ENCODE results near the gene MUC21. TPM values are rescaled to one million over a fixed set of nuclear protein-coding genes. Genes with fewer than 3 reads are reported as not detected.
"Not testable (repeated sequence)": the region's sequence is repeated elsewhere in the genome, so short reads cannot be mapped to it uniquely, and the experiment has no call there.

MUC21 gene
- total and polyA plus RNA-seq, 2 donors (not counting 3 experiments of a cell fraction or from before 2014, with no cell fraction given), result not detected

GRCh38 chr6:30966154-30966553 lies 17.4 kb upstream of the MUC21 start:
- Histone ChIP-seq H4K20me1 (replicated peaks; ENCODE audit: control insufficient read depth, extremely low read depth, insufficient read depth, low read length) (no peaks in the 10 kb centered on the region), H3K27ac (ENCODE audit: insufficient read depth, low read depth, low read length) (no peak overlapping the region), H3K79me2 (ENCODE audit: control insufficient read depth, insufficient read depth, low read length) (no peaks in the 10 kb centered on the region), H3K9me3 (replicated peaks; ENCODE audit: control insufficient read depth, insufficient read depth, low read length) (no peaks in the 10 kb centered on the region), H3K36me3 (ENCODE audit: control insufficient read depth in 2 of 2, extremely low read depth in 1 of 2, insufficient read depth in 2 of 2, low read length in 2 of 2) (no peaks in the 10 kb centered on the region), H3K4me2 (ENCODE audit: insufficient read depth, low read length) (no peak overlapping the region), H3K4me3 (replicated peaks in 1 of 3; ENCODE audit: insufficient read depth in 1 of 3, low read depth in 1 of 3, low read length in 3 of 3) (no peak overlapping the region), H3K9ac (replicated peaks; ENCODE audit: extremely low read depth, insufficient read depth, low read length) (no peak overlapping the region), H3K4me1 (ENCODE audit: control insufficient read depth, extremely low read depth, insufficient read depth, low read length) (no peaks in the 10 kb centered on the region), H2AFZ (ENCODE audit: low read depth, low read length) (no peak overlapping the region), H3K9me1 (replicated peaks; ENCODE audit: control insufficient read depth, extremely low read depth, insufficient read depth, low read length) (no peaks in the 10 kb centered on the region), H3K27me3 (ENCODE audit: control insufficient read depth in 2 of 2, insufficient read depth in 2 of 2, low read length in 2 of 2) (peaks cover 3 to 4% of the 10 kb centered on the region in 2 experiments)
- no peak for TF ChIP-seq JUN (IDR thresholded peaks at IDR 0.05; ENCODE audit: borderline replicate concordance, insufficient read depth, insufficient read length, low read depth)
- TF ChIP-seq POLR2A (IDR thresholded peaks at IDR 0.05; ENCODE audit: low read depth, low read length), result no peak
- TF ChIP-seq GATA2 (IDR thresholded peaks at IDR 0.05; ENCODE audit: insufficient read depth, insufficient read length, low read depth, low read length), result no peak
- no peak for TF ChIP-seq POLR2AphosphoS5 (IDR thresholded peaks at IDR 0.05; ENCODE audit: insufficient read depth, low read depth, low read length)
- no peak for TF ChIP-seq EZH2 (IDR thresholded peaks at IDR 0.05; ENCODE audit: borderline replicate concordance, low read depth, low read length, severe bottlenecking)
- no peak for TF ChIP-seq FOS (IDR thresholded peaks at IDR 0.05; ENCODE audit: borderline replicate concordance, insufficient read depth, low read length)
- TF ChIP-seq MYC (IDR thresholded peaks at IDR 0.05; ENCODE audit: low read depth, low read length), result no peak
- TF ChIP-seq, protein P1, sequence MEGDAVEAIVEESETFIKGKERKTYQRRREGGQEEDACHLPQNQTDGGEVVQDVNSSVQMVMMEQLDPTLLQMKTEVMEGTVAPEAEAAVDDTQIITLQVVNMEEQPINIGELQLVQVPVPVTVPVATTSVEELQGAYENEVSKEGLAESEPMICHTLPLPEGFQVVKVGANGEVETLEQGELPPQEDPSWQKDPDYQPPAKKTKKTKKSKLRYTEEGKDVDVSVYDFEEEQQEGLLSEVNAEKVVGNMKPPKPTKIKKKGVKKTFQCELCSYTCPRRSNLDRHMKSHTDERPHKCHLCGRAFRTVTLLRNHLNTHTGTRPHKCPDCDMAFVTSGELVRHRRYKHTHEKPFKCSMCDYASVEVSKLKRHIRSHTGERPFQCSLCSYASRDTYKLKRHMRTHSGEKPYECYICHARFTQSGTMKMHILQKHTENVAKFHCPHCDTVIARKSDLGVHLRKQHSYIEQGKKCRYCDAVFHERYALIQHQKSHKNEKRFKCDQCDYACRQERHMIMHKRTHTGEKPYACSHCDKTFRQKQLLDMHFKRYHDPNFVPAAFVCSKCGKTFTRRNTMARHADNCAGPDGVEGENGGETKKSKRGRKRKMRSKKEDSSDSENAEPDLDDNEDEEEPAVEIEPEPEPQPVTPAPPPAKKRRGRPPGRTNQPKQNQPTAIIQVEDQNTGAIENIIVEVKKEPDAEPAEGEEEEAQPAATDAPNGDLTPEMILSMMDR (IDR thresholded peaks at IDR 0.05; ENCODE audit: extremely low read depth in 1 of 2, insufficient read depth in 1 of 2, low read depth in 1 of 2, low read length in 2 of 2), result no peak
- TF ChIP-seq, protein P2, sequence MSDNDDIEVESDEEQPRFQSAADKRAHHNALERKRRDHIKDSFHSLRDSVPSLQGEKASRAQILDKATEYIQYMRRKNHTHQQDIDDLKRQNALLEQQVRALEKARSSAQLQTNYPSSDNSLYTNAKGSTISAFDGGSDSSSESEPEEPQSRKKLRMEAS (IDR thresholded peaks at IDR 0.05; ENCODE audit: insufficient read depth, insufficient read length), result no peak
- intact Hi-C loops (cut with micrococcal nuclease), result no loop called here
- ChIA-PET POLR2A (no interaction called here), CTCF (no interaction called here)
- DNase-seq (ENCODE audit: low read depth, low spot score) (no peak), FAIRE-seq (no peak)
- BruUV-seq (replicated peaks), result no TSS peak
- dilution Hi-C loops (cut with MboI; ENCODE audit: extremely low pct_ligation_motif_present, low sequenced_read_pairs), result no loop called here

DNA sequence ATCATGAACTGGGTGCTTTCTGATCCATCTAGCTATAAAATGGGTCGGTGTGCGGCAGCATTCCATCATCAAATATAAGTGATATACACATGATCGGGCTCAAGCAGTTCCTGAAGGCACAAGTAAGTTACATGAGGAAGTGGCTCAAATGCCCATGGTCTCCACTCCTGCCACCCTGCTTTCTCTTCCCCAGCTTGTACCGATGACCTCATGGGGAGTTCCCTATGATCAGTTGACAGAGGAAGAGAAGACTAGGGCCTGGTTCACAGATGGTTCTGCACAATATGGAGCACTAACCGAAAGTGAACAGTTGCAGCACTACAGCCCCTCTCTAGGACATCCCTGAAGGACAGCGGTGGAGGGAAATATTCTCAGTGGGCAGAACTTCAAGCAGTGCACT lies 14.3 kb upstream of the MUC21 start:
- H3K9me1 ChIP-seq (replicated peaks; ENCODE audit: control insufficient read depth, extremely low read depth, insufficient read depth, low read length); BruUV-seq (replicated peaks); H3K27me3 ChIP-seq (ENCODE audit: control insufficient read depth in 2 of 2, insufficient read depth in 2 of 2, low read length in 2 of 2); H3K27ac ChIP-seq (ENCODE audit: insufficient read depth, low read depth, low read length); POLR2A ChIA-PET; H3K4me1 ChIP-seq (ENCODE audit: control insufficient read depth, extremely low read depth, insufficient read depth, low read length); dilution Hi-C loops (cut with MboI; ENCODE audit: extremely low pct_ligation_motif_present, low sequenced_read_pairs); H4K20me1 ChIP-seq (replicated peaks; ENCODE audit: control insufficient read depth, extremely low read depth, insufficient read depth, low read length); H3K9me3 ChIP-seq (replicated peaks; ENCODE audit: control insufficient read depth, insufficient read depth, low read length); H3K79me2 ChIP-seq (ENCODE audit: control insufficient read depth, insufficient read depth, low read length); H3K9ac ChIP-seq (replicated peaks; ENCODE audit: extremely low read depth, insufficient read depth, low read length); FAIRE-seq; DNase-seq (ENCODE audit: low read depth, low spot score); H3K4me2 ChIP-seq (ENCODE audit: insufficient read depth, low read length); H2AFZ ChIP-seq (ENCODE audit: low read depth, low read length); H3K4me3 ChIP-seq (replicated peaks in 1 of 3; ENCODE audit: insufficient read depth in 1 of 3, low read depth in 1 of 3, low read length in 3 of 3); intact Hi-C loops (cut with micrococcal nuclease); H3K36me3 ChIP-seq (ENCODE audit: control insufficient read depth in 2 of 2, extremely low read depth in 1 of 2, insufficient read depth in 2 of 2, low read length in 2 of 2): not testable (repeated sequence)
- CTCF ChIA-PET, result interaction anchor here (1.1 kb wide), 1 partner anchor 10 kb away, joined by 4 read pairs; no protein-coding TSS in a partner anchor

All from endothelial cell of umbilical vein (primary cell).